ENCODE measurements around the gene TBCK.

Gene TBCK

GRCh38 chr4:106261980-106262379 lies 54.0 kb downstream of the TBCK start:
- H3K27ac ChIP-seq (ENCODE audit: low read depth, low read length) = no peak overlapping the region
- no peaks in the 10 kb centered on the region for H3K9me3 ChIP-seq (ENCODE audit: control insufficient read depth, insufficient read depth, low read length)
- peaks cover 22% of the 10 kb centered on the region for H3K4me1 ChIP-seq (ENCODE audit: control insufficient read depth, insufficient read depth, low read length)
- H3K4me3 ChIP-seq (ENCODE audit: low read depth, low read length) = no peak overlapping the region
- H3K36me3 ChIP-seq (ENCODE audit: control insufficient read depth, insufficient read depth, low read length) = no peaks in the 10 kb centered on the region
- H3K27me3 ChIP-seq (ENCODE audit: control insufficient read depth, insufficient read depth, low read length) = no peaks in the 10 kb centered on the region
- H3K9ac ChIP-seq (ENCODE audit: low read depth, low read length) = no peak overlapping the region

DNA sequence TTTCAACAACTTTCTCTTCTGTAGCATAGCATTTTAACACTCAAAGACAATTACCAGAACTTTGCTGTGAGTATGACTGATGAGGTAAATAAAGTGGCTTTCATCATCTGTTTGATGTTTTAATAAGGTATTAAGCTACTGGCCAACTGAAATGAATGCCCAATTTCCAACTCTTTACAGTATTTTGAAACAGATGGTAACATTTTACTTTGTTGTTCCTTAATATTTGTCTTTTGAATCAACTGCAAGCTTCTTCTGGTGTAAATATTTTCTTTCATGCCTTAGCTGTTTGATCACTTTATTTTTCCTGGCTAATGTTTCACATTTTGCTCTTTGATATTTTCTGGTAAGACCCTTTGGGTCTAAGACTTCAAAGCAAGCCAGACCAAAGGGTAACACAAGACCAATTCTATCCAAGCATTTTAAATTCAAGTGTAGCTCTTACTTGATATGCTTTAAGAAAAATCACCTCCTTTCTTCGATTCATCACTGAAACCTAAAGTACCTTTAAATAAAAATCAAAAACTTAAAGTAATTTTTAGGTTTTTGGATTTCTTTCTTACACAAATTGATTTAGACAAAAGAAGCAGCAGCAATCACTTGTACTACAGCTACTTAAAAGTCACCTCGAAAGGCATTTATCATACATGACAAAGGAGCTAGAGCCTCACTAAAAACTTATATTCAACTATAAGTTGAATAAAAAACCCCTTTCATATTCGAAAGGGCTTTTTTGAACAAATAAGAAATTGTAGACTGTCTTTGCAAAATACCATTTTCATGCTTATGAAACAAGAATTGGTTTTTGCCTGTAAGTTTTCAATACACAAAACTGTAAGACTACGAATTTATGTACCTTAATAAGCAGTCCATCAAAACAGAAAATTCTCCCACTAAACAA lies 57.6 kb downstream of the TBCK start:
- Histone ChIP-seq H3K9ac (ENCODE audit: low read depth, low read length) (no peak overlapping the region; the same call in 1 of the 2 replicates), H3K27ac (ENCODE audit: low read depth, low read length) (peak overlapping the region; percentile 37), H3K4me1 (ENCODE audit: control insufficient read depth, insufficient read depth, low read length) (peaks cover 22% of the 10 kb centered on the region), H3K27me3 (ENCODE audit: control insufficient read depth, insufficient read depth, low read length) (no peaks in the 10 kb centered on the region), H3K36me3 (ENCODE audit: control insufficient read depth, insufficient read depth, low read length) (peaks cover 5% of the 10 kb centered on the region; the same call in 1 of the 2 replicates), H3K9me3 (ENCODE audit: control insufficient read depth, insufficient read depth, low read length) (no peaks in the 10 kb centered on the region), H3K4me3 (ENCODE audit: low read depth, low read length) (no peak overlapping the region)

DNA sequence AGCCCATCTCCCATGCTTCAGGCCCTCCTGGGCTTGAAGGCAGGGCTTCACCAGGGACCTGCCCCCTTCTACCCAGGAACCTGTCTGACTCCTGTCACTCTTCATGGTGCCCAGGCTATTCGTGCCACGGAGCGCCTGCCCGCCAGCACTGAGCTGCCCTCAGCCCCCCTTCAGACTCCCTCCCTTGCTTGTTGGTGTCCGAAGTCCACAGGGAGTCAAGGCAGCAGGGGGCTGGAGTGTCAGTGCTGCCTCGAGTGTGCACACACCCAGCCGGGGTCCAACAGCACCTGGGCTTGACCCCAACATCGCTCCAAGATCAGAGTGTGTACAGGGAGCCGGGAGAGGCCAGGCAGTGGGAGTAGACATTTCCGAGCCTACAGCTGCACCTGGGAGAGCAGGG lies 59.8 kb downstream of the TBCK start:
- H3K36me3 ChIP-seq (ENCODE audit: control insufficient read depth, insufficient read depth, low read length) = peaks cover 6% of the 10 kb centered on the region
- H3K9me3 ChIP-seq (ENCODE audit: control insufficient read depth, insufficient read depth, low read length) = no peaks in the 10 kb centered on the region
- H3K27me3 ChIP-seq (ENCODE audit: control insufficient read depth, insufficient read depth, low read length) = no peaks in the 10 kb centered on the region
- no peak overlapping the region for H3K4me3 ChIP-seq (ENCODE audit: low read depth, low read length)
- H3K4me1 ChIP-seq (ENCODE audit: control insufficient read depth, insufficient read depth, low read length) = peaks cover 22% of the 10 kb centered on the region
- no peak overlapping the region for H3K27ac ChIP-seq (ENCODE audit: low read depth, low read length)
- no peak overlapping the region for H3K9ac ChIP-seq (ENCODE audit: low read depth, low read length)

GRCh38 chr4:106255195-106255594 lies 60.8 kb downstream of the TBCK start:
- Histone ChIP-seq H3K4me3 (ENCODE audit: low read depth, low read length) (no peak overlapping the region), H3K9me3 (ENCODE audit: control insufficient read depth, insufficient read depth, low read length) (no peaks in the 10 kb centered on the region), H3K36me3 (ENCODE audit: control insufficient read depth, insufficient read depth, low read length) (peaks cover 16% of the 10 kb centered on the region), H3K4me1 (ENCODE audit: control insufficient read depth, insufficient read depth, low read length) (peaks cover 22% of the 10 kb centered on the region), H3K27me3 (ENCODE audit: control insufficient read depth, insufficient read depth, low read length) (no peaks in the 10 kb centered on the region), H3K9ac (ENCODE audit: low read depth, low read length) (no peak overlapping the region), H3K27ac (ENCODE audit: low read depth, low read length) (no peak overlapping the region)

- H3K9me3 ChIP-seq (ENCODE audit: control insufficient read depth, insufficient read depth, low read length) = no peaks in the 10 kb centered on the region
- no peak overlapping the region for H3K9ac ChIP-seq (ENCODE audit: low read depth, low read length)
- H3K4me1 ChIP-seq (ENCODE audit: control insufficient read depth, insufficient read depth, low read length) = peaks cover 10% of the 10 kb centered on the region
- H3K27ac ChIP-seq (ENCODE audit: low read depth, low read length) = no peak overlapping the region
- H3K27me3 ChIP-seq (ENCODE audit: control insufficient read depth, insufficient read depth, low read length) = no peaks in the 10 kb centered on the region
- H3K4me3 ChIP-seq (ENCODE audit: low read depth, low read length) = no peak overlapping the region
- peaks cover 29% of the 10 kb centered on the region for H3K36me3 ChIP-seq (ENCODE audit: control insufficient read depth, insufficient read depth, low read length)
Observed at GRCh38 chr4:106253364-106254129, 62.5 kb downstream of the TBCK start.

DNA sequence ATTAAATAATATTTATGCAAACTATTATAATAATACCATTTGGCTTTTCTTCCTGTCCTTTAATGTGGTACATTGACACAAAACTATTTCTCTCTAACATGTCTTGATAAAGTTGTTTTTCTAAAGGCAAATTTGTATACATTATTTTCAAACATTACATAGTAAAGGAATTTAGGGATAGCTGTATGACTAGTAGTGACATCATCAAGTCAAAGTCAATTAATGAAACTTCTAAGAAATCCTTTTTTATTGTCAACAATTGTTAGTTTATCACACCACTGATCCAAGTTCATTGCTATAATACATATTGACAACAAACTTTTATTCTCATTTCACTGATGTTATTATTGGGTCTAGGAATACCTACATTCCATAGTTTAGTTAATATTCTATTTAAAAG lies 68.4 kb downstream of the TBCK start:
- Histone ChIP-seq H3K9ac (ENCODE audit: low read depth, low read length) (no peak overlapping the region), H3K36me3 (ENCODE audit: control insufficient read depth, insufficient read depth, low read length) (peaks cover 38% of the 10 kb centered on the region), H3K27ac (ENCODE audit: low read depth, low read length) (no peak overlapping the region), H3K9me3 (ENCODE audit: control insufficient read depth, insufficient read depth, low read length) (no peaks in the 10 kb centered on the region; the same call in 1 of the 2 replicates), H3K4me3 (ENCODE audit: low read depth, low read length) (no peak overlapping the region), H3K27me3 (ENCODE audit: control insufficient read depth, insufficient read depth, low read length) (no peaks in the 10 kb centered on the region), H3K4me1 (ENCODE audit: control insufficient read depth, insufficient read depth, low read length) (no peaks in the 10 kb centered on the region)

DNA sequence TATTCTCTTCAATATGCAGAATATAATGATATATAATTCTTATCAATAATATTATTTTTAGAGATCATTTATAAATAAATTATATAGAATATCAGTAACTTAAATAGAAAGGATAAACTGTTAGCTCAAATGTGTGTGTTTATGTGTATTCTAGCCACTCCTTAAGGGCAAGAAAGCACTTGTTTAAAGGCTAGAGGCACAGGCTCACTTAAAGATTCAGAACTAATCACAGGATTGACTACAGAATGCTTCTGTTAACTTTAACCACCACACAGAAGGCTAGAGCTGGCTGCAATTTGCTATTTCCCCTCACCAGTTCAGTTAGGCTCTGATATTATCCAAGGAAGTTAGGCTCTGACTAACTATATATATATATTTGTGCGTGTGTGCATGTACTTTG lies 69.6 kb downstream of the TBCK start:
- H3K9ac ChIP-seq (ENCODE audit: low read depth, low read length) = no peak overlapping the region
- H3K4me1 ChIP-seq (ENCODE audit: control insufficient read depth, insufficient read depth, low read length) = no peaks in the 10 kb centered on the region
- H3K4me3 ChIP-seq (ENCODE audit: low read depth, low read length) = no peak overlapping the region
- H3K27me3 ChIP-seq (ENCODE audit: control insufficient read depth, insufficient read depth, low read length) = no peaks in the 10 kb centered on the region
- H3K36me3 ChIP-seq (ENCODE audit: control insufficient read depth, insufficient read depth, low read length) = peaks cover 42% of the 10 kb centered on the region
- H3K9me3 ChIP-seq (ENCODE audit: control insufficient read depth, insufficient read depth, low read length) = no peaks in the 10 kb centered on the region; the same call in 1 of the 2 replicates
- H3K27ac ChIP-seq (ENCODE audit: low read depth, low read length) = no peak overlapping the region

DNA sequence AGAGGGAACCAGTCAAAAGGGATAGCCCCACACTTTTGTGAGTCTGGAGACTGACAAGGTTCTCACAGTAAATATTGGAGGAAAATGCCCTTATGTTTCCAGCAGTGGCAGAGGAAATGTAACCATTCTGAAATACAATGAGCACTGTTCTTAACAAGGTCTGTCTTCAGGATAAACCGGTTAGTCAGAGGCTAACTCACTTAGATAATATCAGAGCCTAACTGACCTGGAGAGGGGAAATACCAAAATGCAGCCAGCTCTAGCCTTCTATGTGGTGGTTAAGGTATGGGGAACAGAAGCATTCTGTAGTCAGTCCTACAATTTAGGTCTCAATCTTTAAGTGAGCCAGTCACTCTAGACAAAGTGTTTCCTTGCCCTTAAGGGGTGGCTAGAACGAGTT lies 70.8 kb downstream of the TBCK start:
- Histone ChIP-seq H3K27me3 (ENCODE audit: control insufficient read depth, insufficient read depth, low read length) (no peaks in the 10 kb centered on the region), H3K27ac (ENCODE audit: low read depth, low read length) (no peak overlapping the region), H3K36me3 (ENCODE audit: control insufficient read depth, insufficient read depth, low read length) (peaks cover 31% of the 10 kb centered on the region), H3K9me3 (ENCODE audit: control insufficient read depth, insufficient read depth, low read length) (no peaks in the 10 kb centered on the region; the same call in 1 of the 2 replicates), H3K9ac (ENCODE audit: low read depth, low read length) (no peak overlapping the region), H3K4me3 (ENCODE audit: low read depth, low read length) (no peak overlapping the region), H3K4me1 (ENCODE audit: control insufficient read depth, insufficient read depth, low read length) (no peaks in the 10 kb centered on the region)

DNA sequence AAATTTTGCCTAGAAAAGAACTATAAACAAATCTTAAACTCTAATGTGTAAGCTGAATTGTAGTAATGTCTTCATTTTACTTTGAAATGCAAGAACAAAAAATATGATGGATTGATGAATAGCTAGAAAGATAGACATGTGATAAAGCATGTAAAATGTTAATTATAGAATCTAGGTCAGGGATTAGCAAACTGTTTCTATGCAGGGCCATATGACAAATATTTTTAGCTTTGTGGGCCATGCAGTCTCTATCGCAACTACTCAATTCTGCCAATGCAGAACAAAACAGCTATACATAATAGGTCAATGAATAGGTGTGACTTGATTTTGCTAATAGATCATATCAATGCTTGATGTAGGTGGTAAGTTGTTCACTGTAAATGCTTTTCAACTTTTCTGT lies 75.3 kb downstream of the TBCK start:
- no peak overlapping the region for H3K4me3 ChIP-seq (ENCODE audit: low read depth, low read length)
- no peak overlapping the region for H3K9ac ChIP-seq (ENCODE audit: low read depth, low read length)
- no peak overlapping the region for H3K27ac ChIP-seq (ENCODE audit: low read depth, low read length)
- 0 out of 2 replicates have a peak, but pooled peaks cover 9% of the 10 kb centered on the region for H3K36me3 ChIP-seq (ENCODE audit: control insufficient read depth, insufficient read depth, low read length)
- H3K27me3 ChIP-seq (ENCODE audit: control insufficient read depth, insufficient read depth, low read length) = no peaks in the 10 kb centered on the region
- H3K4me1 ChIP-seq (ENCODE audit: control insufficient read depth, insufficient read depth, low read length) = no peaks in the 10 kb centered on the region
- no peaks in the 10 kb centered on the region; the same call in 1 of the 2 replicates for H3K9me3 ChIP-seq (ENCODE audit: control insufficient read depth, insufficient read depth, low read length)

DNA sequence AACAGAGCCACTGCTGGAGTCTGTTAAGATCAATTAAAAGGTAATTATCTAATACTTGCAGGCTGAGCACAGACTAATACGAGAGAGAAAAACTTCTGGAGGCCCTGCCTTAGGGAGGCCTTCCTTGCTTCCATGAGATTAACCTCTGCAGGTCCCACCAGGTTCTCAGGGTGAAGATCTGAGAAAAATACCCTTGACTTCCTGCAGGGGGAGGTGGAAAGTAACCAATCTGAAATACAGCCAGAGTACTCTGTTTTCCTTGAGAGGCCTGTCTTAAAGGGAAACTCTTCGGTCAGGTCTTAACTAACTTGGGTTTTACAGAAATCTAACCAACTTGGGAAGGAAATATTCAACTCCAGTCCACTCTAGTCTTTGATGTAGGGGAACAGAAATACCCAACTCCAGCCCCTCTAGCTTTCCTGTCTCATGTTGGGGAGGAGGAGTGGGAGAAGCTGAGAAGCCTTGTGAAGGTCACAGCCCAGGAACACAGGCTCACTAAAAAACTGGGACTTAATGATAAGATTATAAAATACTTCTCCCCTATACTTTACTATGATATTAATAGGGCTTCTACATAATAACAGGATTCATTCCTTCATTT lies 77.1 kb downstream of the TBCK start:
- Histone ChIP-seq H3K27ac (ENCODE audit: low read depth, low read length) (no peak overlapping the region), H3K36me3 (ENCODE audit: control insufficient read depth, insufficient read depth, low read length) (peaks cover 19% of the 10 kb centered on the region; the same call in 1 of the 2 replicates)

More for the DNA sequence above, 77.1 kb downstream of the TBCK start:
- Histone ChIP-seq H3K9me3 (ENCODE audit: control insufficient read depth, insufficient read depth, low read length) (no peaks in the 10 kb centered on the region; the same call in 1 of the 2 replicates), H3K4me3 (ENCODE audit: low read depth, low read length) (no peak overlapping the region), H3K4me1 (ENCODE audit: control insufficient read depth, insufficient read depth, low read length) (no peaks in the 10 kb centered on the region), H3K9ac (ENCODE audit: low read depth, low read length) (no peak overlapping the region), H3K27me3 (ENCODE audit: control insufficient read depth, insufficient read depth, low read length) (no peaks in the 10 kb centered on the region)
